Bone marrow (tissue), 2 donors: ENCODE results near the gene RPS26.
"Not testable (repeated sequence)": the region's sequence is repeated elsewhere in the genome, so short reads cannot be mapped to it uniquely, and the experiment has no call there.

ENCODE experiments used
- DNase-seq, 2 donors: peaks; one replicate each; lab custom pipeline; 2025; lab: John Stamatoyannopoulos, UW

RPS26 gene

GRCh38 chr12:56041552-56042429, at the start of gene RPS26:
RPS26 (plus strand) TSS chr12:56041918; CDS start chr12:56042167, 249 bp downstream.
- peak; percentile 83 to 98 for DNase-seq

GRCh38 chr12:55993230-55993853, 48.4 kb upstream of the RPS26 start:
- DNase-seq: no peak

- no peak for DNase-seq
Observed at GRCh38 chr12:55995366-55995765, 46.4 kb upstream of the RPS26 start.

GRCh38 chr12:55996201-55996714, 45.5 kb upstream of the RPS26 start:
- peak in 1 of 2 donors; percentile 51 for DNase-seq

GRCh38 chr12:55996715-55997534, 44.8 kb upstream of the RPS26 start, which contains the start of gene SUOX:
SUOX (plus strand) TSS chr12:55997276; CDS start chr12:56002222, 4,946 bp downstream.
- peak; percentile 45 to 53 for DNase-seq

- DNase-seq: no peak
Observed at GRCh38 chr12:55997535-55997859, 44.2 kb upstream of the RPS26 start.

- DNase-seq: not testable (repeated sequence)
Observed at GRCh38 chr12:55999522-55999921, 42.2 kb upstream of the RPS26 start.

- DNase-seq: not testable (repeated sequence)
Observed at GRCh38 chr12:55999999-56000540, 41.6 kb upstream of the RPS26 start.

GRCh38 chr12:56001487-56002100, 40.1 kb upstream of the RPS26 start:
- DNase-seq: no peak

GRCh38 chr12:56003376-56003775, 38.3 kb upstream of the RPS26 start:
- not testable (repeated sequence) for DNase-seq

GRCh38 chr12:56004211-56004610, 37.5 kb upstream of the RPS26 start:
- no peak for DNase-seq

GRCh38 chr12:56007564-56008559, 33.9 kb upstream of the RPS26 start:
- DNase-seq: peak in 1 of 2 donors; percentile 61

GRCh38 chr12:56010111-56010570, 31.6 kb upstream of the RPS26 start:
- no peak for DNase-seq

- DNase-seq: no peak
Observed at GRCh38 chr12:56011509-56012090, 30.1 kb upstream of the RPS26 start.

- DNase-seq: no peak
Observed at GRCh38 chr12:56013482-56013881, 28.2 kb upstream of the RPS26 start.

- no peak for DNase-seq
Observed at GRCh38 chr12:56014205-56014604, 27.5 kb upstream of the RPS26 start.

- no peak for DNase-seq
Observed at GRCh38 chr12:56017181-56017580, 24.5 kb upstream of the RPS26 start.

- DNase-seq: no peak
Observed at GRCh38 chr12:56018356-56018755, 23.4 kb upstream of the RPS26 start.

- DNase-seq: peak in 1 of 2 donors; percentile 58
Observed at GRCh38 chr12:56020423-56021184, 21.1 kb upstream of the RPS26 start, which contains the start of gene IKZF4. IKZF4 (plus strand) TSS chr12:56021043; CDS start chr12:56021494, 451 bp downstream.
